SK-N-SH (cell line): ENCODE results near the gene CNGA1. TPM values are rescaled to one million over a fixed set of nuclear protein-coding genes. Genes with fewer than 3 reads are reported as not detected.

Source experiments
- CTCF ChIA-PET: fragments of 300-600, 350-600 bp; formaldehyde crosslinking; extraction: SDS; loops from one replicate; lab custom pipeline; 2021; lab: Yijun Ruan, JAX
- POLR2A ChIA-PET: fragments of 350-600 bp; sonication (Branson Sonifier 250); formaldehyde crosslinking; extraction: SDS; loops from one replicate; lab custom pipeline; 2020; ENCODE audit warnings: antibody characterized with exemption, inconsistent platforms; lab: Yijun Ruan, JAX
- DNase-seq: peaks from one replicate; pipeline ENCODE4 v3.0.0; 2012
- H2AFZ ChIP-seq: fragments of 200-600 bp; sonication (generic); 2 replicates; pipeline ENCODE4 v1.8.1; 2016; ENCODE audit warnings: antibody characterized with exemption, mild to moderate bottlenecking, low read depth
- H3F3A ChIP-seq: fragments of 200-600 bp; sonication (generic); replicated peaks from 2 replicates; pipeline ENCODE3; 2016; ENCODE audit warnings: antibody characterized with exemption, mild to moderate bottlenecking; ENCODE audit not compliant: insufficient read depth
- H3K27ac ChIP-seq, 2 experiments: fragments of 200-500 bp in 1 of 2; fragments of 200-600 bp in 1 of 2; sonication (Bioruptor generic) in 1 of 2; sonication (generic), shearing (Covaris generic) in 1 of 2; 2 replicates each; pipeline versions ENCODE4 v1.5.1 to v1.6.1; 2014 to 2016; ENCODE audit warnings: low read depth in 2 of 2, inconsistent platforms in 1 of 2, low read length in 1 of 2, mild to moderate bottlenecking in 1 of 2, mixed read lengths in 1 of 2
- H3K27me3 ChIP-seq: fragments of 200-600 bp; sonication (generic), shearing (Covaris generic); 2 replicates; pipeline ENCODE4 v1.6.1; 2016; ENCODE audit warnings: mixed run types; ENCODE audit not compliant: insufficient read depth
- H3K36me3 ChIP-seq, 2 experiments: fragments of 200-500 bp in 1 of 2; fragments of 200-600 bp in 1 of 2; sonication (Bioruptor generic) in 1 of 2; sonication (generic) in 1 of 2; replicated peaks in 1 of 2; 2 replicates each; pipeline versions ENCODE3 to v1.5.1; 2014 to 2016; ENCODE audit warnings: low read length in 1 of 2, mild to moderate bottlenecking in 1 of 2; ENCODE audit not compliant: insufficient read depth in 2 of 2, control insufficient read depth in 1 of 2
- H3K4me1 ChIP-seq, 2 experiments: fragments of 200-500 bp in 1 of 2; fragments of 200-600 bp in 1 of 2; sonication (Bioruptor generic) in 1 of 2; sonication (generic), shearing (Covaris generic) in 1 of 2; 2 replicates each; pipeline versions ENCODE4 v1.5.1 to v1.6.1; 2014 to 2016; ENCODE audit warnings: low read depth in 1 of 2, low read length in 1 of 2, mixed run types in 1 of 2; ENCODE audit not compliant: insufficient read depth in 2 of 2, control insufficient read depth in 1 of 2
- H3K4me2 ChIP-seq: fragments of 200-600 bp; sonication (generic), shearing (Covaris generic); 2 replicates; pipeline ENCODE4 v1.6.1; 2017; ENCODE audit warnings: mixed run types
- H3K4me3 ChIP-seq, 2 experiments: fragments of 200-500 bp in 1 of 2; fragments of 200-600 bp in 1 of 2; sonication (Bioruptor generic) in 1 of 2; sonication (generic), shearing (Covaris generic) in 1 of 2; 2 replicates each; pipeline versions ENCODE4 v1.5.1 to v1.8.1; 2014 to 2016; ENCODE audit warnings: low read depth in 2 of 2, inconsistent platforms in 1 of 2, low read length in 1 of 2, mild to moderate bottlenecking in 1 of 2, mixed read lengths in 1 of 2, moderate library complexity in 1 of 2
- H3K79me2 ChIP-seq: fragments of 200-600 bp; sonication (generic); 2 replicates; pipeline ENCODE4 v1.8.1; 2017; ENCODE audit warnings: mild to moderate bottlenecking; ENCODE audit not compliant: insufficient read depth
- H3K9ac ChIP-seq: fragments of 200-600 bp; sonication (generic); 2 replicates; pipeline ENCODE4 v1.6.1; 2017; ENCODE audit warnings: mixed run types
- H3K9me2 ChIP-seq: fragments of 200-600 bp; sonication (generic); 2 replicates; pipeline ENCODE4 v1.6.1; 2017; ENCODE audit warnings: mixed run types
- H3K9me3 ChIP-seq: fragments of 200-600 bp; sonication (generic); 2 replicates; pipeline ENCODE4 v1.6.1; 2017; ENCODE audit warnings: mixed run types, mild to moderate bottlenecking, moderate library complexity
- H4K20me1 ChIP-seq: fragments of 200-600 bp; sonication (generic); 2 replicates; pipeline ENCODE4 v1.6.1; 2017; ENCODE audit warnings: mild to moderate bottlenecking, mixed run types; ENCODE audit not compliant: insufficient read depth
- EZH2phosphoT487 ChIP-seq: fragments of 200-600 bp; sonication (generic); IDR thresholded peaks from 2 replicates; pipeline ENCODE4 v1.6.1; 2017; ENCODE audit warnings: low read depth, mixed run types, mild to moderate bottlenecking, antibody characterized with exemption, moderate library complexity, borderline replicate concordance
- FOSL2 ChIP-seq: IDR thresholded peaks from 2 replicates; pipeline ENCODE4 v1.4.0; 2012; ENCODE audit warnings: low read depth, mild to moderate bottlenecking, moderate library complexity, borderline replicate concordance
- GATA2 ChIP-seq: sonication (generic); formaldehyde crosslinking; IDR thresholded peaks from 2 replicates; pipeline ENCODE4 v1.5.0; 2020; ENCODE audit warnings: mild to moderate bottlenecking, missing genetic modification reagents
- JUND ChIP-seq: IDR thresholded peaks from 2 replicates; pipeline ENCODE4 v1.4.0; 2012
- MXI1 ChIP-seq: IDR thresholded peaks from 2 replicates; pipeline ENCODE4 v1.6.1; 2012; ENCODE audit warnings: mild to moderate bottlenecking, low read depth, low read length, improper control_type of control experiment
- NRF1 ChIP-seq: IDR thresholded peaks from 2 replicates; pipeline ENCODE4 v1.6.1; 2012; ENCODE audit warnings: low read depth, mild to moderate bottlenecking, low read length
- RAD21 ChIP-seq: IDR thresholded peaks from 2 replicates; pipeline ENCODE4 v1.6.1; 2012; ENCODE audit warnings: mild to moderate bottlenecking, low read length
- RCOR1 ChIP-seq: fragments of 150-350 bp; IDR thresholded peaks from 2 replicates; pipeline ENCODE4 v1.6.1; 2017; ENCODE audit warnings: antibody characterized with exemption, low read length
- RFX5 ChIP-seq: IDR thresholded peaks from 2 replicates; pipeline ENCODE4 v1.6.1; 2012; ENCODE audit warnings: mild to moderate bottlenecking, improper control_type of control experiment, low read length
- RXRA ChIP-seq: IDR thresholded peaks from 2 replicates; pipeline ENCODE4 v1.4.0; 2012; ENCODE audit warnings: low read depth, mild to moderate bottlenecking, borderline replicate concordance
- TAF1 ChIP-seq: IDR thresholded peaks from 2 replicates; pipeline ENCODE4 v1.6.1; 2012; ENCODE audit warnings: low read depth, mild to moderate bottlenecking, low read length, moderate library complexity, borderline replicate concordance
- TEAD4 ChIP-seq: IDR thresholded peaks from 2 replicates; pipeline ENCODE4 v1.4.0; 2012; ENCODE audit warnings: mild to moderate bottlenecking, borderline replicate concordance; ENCODE audit not compliant: insufficient read depth
- YY1 ChIP-seq: IDR thresholded peaks from 2 replicates; pipeline ENCODE4 v1.4.0; 2012; ENCODE audit warnings: low read depth, mild to moderate bottlenecking
- WGBS: methylation state at CpG from one replicate; pipeline ENCODE4 v1.1.6; 2017; ENCODE audit warnings: low lambda C conversion rate; 5-methylcytosine and 5-hydroxymethylcytosine counted together
- polyA plus RNA-seq, 3 experiments: library from polyadenylated mRNA; depleted of rRNA; stranded (reverse); fragments of >200 nt; gene quantifications; 2 replicates each; pipeline ENCODE4 v1.2.3, GENCODE V29; 2012
- TF ChIP-seq, protein P1 (sequence below): IDR thresholded peaks from 2 replicates; pipeline ENCODE4 v1.4.0; 2012; ENCODE audit warnings: low read depth, borderline replicate concordance
- TF ChIP-seq, protein P2 (sequence below): IDR thresholded peaks from 2 replicates; pipeline ENCODE4 v1.6.1; 2012; ENCODE audit warnings: mild to moderate bottlenecking, low read depth, low read length, moderate library complexity
- TF ChIP-seq, protein P3 (sequence below): IDR thresholded peaks from 2 replicates; pipeline ENCODE4 v1.4.0; 2012; ENCODE audit warnings: low read depth
- TF ChIP-seq, protein P4 (sequence below): fragments of 150-350 bp; IDR thresholded peaks from 2 replicates; pipeline ENCODE4 v1.6.1; 2016; ENCODE audit warnings: mild to moderate bottlenecking, low read depth, low read length

The CNGA1 gene
- polyA plus RNA-seq, 1 of the 3 experiments (the other 2 are of a cell fraction): 0.23 TPM

DNA sequence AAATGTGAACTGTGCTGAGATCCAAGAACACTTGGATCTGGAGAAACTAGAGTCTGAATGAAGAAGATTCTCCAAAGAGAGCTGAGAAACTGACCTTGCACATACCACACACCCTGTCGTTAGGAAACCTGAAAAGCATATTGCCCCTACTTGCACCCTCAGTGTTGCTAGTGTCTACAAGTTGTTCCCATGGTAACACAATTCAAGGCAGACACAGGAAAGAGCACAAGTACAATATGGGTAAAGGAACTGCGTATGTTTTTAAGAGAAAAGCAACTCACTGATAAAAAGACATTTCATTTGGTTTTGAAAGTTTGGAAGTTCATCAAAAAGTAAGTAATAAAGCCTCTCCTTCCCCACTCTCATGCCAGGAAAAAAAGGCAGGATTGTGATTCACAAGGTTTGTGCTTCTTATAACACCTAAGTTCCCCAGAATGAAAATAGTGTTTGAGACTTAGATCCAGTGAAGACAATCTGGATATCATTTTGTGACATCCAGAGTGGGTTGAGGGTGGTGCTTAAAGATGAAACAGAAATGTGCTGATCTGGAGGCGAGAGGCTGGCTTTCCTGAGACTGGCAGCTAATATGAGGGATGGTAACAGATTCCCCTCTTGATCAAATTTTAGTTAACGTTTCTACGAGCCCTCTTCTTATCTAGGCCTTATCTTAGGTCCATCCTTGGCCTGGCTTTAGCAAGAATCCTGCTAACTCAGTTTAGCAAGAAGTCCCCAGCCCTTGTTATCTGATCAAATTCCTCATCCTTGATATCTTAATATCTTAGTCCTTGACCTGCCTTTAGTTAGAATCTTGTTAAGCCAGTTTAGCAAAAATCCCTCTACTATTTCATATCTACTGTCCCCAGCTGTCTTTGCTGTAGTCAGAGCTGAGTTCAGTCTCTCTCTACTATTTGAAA lies 42.4 kb upstream of the CNGA1 start (continued):
- TF ChIP-seq FOSL2 (no peak), YY1 (no peak)

DNA sequence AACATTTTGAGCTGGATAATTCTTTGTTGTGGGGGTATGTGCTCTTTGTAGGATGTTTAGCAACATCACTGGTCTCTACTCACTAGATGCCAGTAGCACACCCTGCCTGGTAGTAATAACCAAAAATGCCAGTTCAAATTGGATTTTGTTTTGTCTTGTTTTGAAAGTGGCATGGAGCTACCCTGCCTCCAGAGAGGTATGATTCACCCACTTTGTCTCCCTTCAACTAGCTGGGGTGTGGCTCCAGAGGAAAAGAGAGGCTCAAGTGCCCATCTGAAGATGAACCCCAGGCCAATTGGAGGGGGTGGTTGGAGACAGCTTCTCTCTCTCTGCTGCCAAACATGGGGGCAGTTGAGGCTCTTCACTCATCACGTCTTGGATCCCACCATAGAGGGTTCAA lies 34.6 kb upstream of the CNGA1 start:
- Histone ChIP-seq H3K79me2 (no peaks in the 10 kb centered on the region), H3K4me2 (no peak overlapping the region), H4K20me1 (no peaks in the 10 kb centered on the region), H3K36me3 (no peaks in the 10 kb centered on the region), H3K27me3 (no peaks in the 10 kb centered on the region)
- DNase-seq: no peak
- TF ChIP-seq RXRA (no peak), FOSL2 (no peak), TAF1 (no peak), MXI1 (no peak), GATA2 (CRISPR knock-in tag) (no peak), YY1 (no peak), RAD21 (no peak), TEAD4 (no peak), NRF1 (no peak), RFX5 (no peak), JUND (no peak), EZH2phosphoT487 (no peak), RCOR1 (no peak)
- TF ChIP-seq, protein P1, sequence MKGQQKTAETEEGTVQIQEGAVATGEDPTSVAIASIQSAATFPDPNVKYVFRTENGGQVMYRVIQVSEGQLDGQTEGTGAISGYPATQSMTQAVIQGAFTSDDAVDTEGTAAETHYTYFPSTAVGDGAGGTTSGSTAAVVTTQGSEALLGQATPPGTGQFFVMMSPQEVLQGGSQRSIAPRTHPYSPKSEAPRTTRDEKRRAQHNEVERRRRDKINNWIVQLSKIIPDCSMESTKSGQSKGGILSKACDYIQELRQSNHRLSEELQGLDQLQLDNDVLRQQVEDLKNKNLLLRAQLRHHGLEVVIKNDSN: no peak
- TF ChIP-seq, protein P2, sequence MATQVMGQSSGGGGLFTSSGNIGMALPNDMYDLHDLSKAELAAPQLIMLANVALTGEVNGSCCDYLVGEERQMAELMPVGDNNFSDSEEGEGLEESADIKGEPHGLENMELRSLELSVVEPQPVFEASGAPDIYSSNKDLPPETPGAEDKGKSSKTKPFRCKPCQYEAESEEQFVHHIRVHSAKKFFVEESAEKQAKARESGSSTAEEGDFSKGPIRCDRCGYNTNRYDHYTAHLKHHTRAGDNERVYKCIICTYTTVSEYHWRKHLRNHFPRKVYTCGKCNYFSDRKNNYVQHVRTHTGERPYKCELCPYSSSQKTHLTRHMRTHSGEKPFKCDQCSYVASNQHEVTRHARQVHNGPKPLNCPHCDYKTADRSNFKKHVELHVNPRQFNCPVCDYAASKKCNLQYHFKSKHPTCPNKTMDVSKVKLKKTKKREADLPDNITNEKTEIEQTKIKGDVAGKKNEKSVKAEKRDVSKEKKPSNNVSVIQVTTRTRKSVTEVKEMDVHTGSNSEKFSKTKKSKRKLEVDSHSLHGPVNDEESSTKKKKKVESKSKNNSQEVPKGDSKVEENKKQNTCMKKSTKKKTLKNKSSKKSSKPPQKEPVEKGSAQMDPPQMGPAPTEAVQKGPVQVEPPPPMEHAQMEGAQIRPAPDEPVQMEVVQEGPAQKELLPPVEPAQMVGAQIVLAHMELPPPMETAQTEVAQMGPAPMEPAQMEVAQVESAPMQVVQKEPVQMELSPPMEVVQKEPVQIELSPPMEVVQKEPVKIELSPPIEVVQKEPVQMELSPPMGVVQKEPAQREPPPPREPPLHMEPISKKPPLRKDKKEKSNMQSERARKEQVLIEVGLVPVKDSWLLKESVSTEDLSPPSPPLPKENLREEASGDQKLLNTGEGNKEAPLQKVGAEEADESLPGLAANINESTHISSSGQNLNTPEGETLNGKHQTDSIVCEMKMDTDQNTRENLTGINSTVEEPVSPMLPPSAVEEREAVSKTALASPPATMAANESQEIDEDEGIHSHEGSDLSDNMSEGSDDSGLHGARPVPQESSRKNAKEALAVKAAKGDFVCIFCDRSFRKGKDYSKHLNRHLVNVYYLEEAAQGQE: no peak
- TF ChIP-seq, protein P3, sequence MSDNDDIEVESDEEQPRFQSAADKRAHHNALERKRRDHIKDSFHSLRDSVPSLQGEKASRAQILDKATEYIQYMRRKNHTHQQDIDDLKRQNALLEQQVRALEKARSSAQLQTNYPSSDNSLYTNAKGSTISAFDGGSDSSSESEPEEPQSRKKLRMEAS: no peak
- TF ChIP-seq, protein P4, sequence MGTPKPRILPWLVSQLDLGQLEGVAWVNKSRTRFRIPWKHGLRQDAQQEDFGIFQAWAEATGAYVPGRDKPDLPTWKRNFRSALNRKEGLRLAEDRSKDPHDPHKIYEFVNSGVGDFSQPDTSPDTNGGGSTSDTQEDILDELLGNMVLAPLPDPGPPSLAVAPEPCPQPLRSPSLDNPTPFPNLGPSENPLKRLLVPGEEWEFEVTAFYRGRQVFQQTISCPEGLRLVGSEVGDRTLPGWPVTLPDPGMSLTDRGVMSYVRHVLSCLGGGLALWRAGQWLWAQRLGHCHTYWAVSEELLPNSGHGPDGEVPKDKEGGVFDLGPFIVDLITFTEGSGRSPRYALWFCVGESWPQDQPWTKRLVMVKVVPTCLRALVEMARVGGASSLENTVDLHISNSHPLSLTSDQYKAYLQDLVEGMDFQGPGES: no peak
- TF ChIP-seq, all 33 proteins: peak for 0
- Histone ChIP-seq H3K4me3 (no peak overlapping the region), H2AFZ (no peak overlapping the region), H3K9me2 (no peaks in the 10 kb centered on the region), H3F3A (no peaks in the 10 kb centered on the region), H3K27ac (no peak overlapping the region), H3K4me1 (peaks cover 0 to 8% of the 10 kb centered on the region in 2 experiments; a peak in 1 of 4 replicates), H3K9ac (no peak overlapping the region), H3K9me3 (no peaks in the 10 kb centered on the region)
- 50% methylated on average over 1 of the region's 1 CpG for WGBS
- ChIA-PET POLR2A (no interaction called here), CTCF (interaction anchor here (0.8 to 3.1 kb wide), 3 partner anchors 10 to 35 kb away, joined by 3 to 11 read pairs (median 3); partner anchors contain the start of gene CNGA1)
